Neuronal stem cell (in vitro differentiated cells): ENCODE results near the gene ZSCAN18.

Experiments
- DNase-seq: peaks from one replicate; pipeline ENCODE4 v3.0.0-alpha.2; 2013; ENCODE audit warnings: low spot score
- H2AFZ ChIP-seq: one replicate; pipeline ENCODE4 v1.6.1; 2013; ENCODE audit warnings: mild to moderate bottlenecking, low read length, inconsistent platforms
- H2AK5ac ChIP-seq: 2 replicates; pipeline ENCODE4 v1.6.1; 2013; ENCODE audit warnings: low read depth, mild to moderate bottlenecking, inconsistent platforms, low read length, moderate library complexity, mixed read lengths
- H2BK120ac ChIP-seq: 2 replicates; pipeline ENCODE4 v1.6.1; 2013; ENCODE audit warnings: low read depth, mild to moderate bottlenecking, inconsistent platforms, low read length, moderate library complexity, mixed read lengths
- H2BK12ac ChIP-seq: one replicate; pipeline ENCODE4 v1.6.1; 2013; ENCODE audit warnings: low read length, inconsistent platforms
- H2BK15ac ChIP-seq: 2 replicates; pipeline ENCODE4 v1.6.1; 2013; ENCODE audit warnings: mild to moderate bottlenecking, low read length, inconsistent platforms, mixed read lengths
- H2BK5ac ChIP-seq: one replicate; pipeline ENCODE4 v1.6.1; 2013; ENCODE audit warnings: inconsistent platforms, mild to moderate bottlenecking, low read length, moderate library complexity
- H3K14ac ChIP-seq: one replicate; pipeline ENCODE4 v1.6.1; 2013; ENCODE audit warnings: low read length, inconsistent platforms
- H3K18ac ChIP-seq: 2 replicates; pipeline ENCODE4 v1.6.1; 2013; ENCODE audit warnings: low read length, inconsistent platforms
- H3K23ac ChIP-seq: 2 replicates; pipeline ENCODE4 v1.6.1; 2013; ENCODE audit warnings: low read depth, mild to moderate bottlenecking, mixed read lengths, low read length, inconsistent platforms; ENCODE audit not compliant: poor library complexity
- H3K27ac ChIP-seq: replicated peaks from 3 replicates; pipeline ENCODE4 v1.5.1; 2013; ENCODE audit warnings: low read length, inconsistent platforms
- H3K27me3 ChIP-seq, 3 experiments: 2 replicates each; pipeline ENCODE4 v1.6.1; 2013; ENCODE audit warnings: low read length in 3 of 3, mild to moderate bottlenecking in 2 of 3, inconsistent platforms in 1 of 3, low read depth in 1 of 3, mixed read lengths in 1 of 3, moderate library complexity in 1 of 3; ENCODE audit not compliant: control insufficient read depth in 3 of 3, insufficient read depth in 3 of 3
- H3K36me3 ChIP-seq, 2 donors: replicated peaks in 1 of 2; 2 replicates each; pipeline ENCODE4 v1.6.1; 2013; ENCODE audit warnings: low read length in 2 of 2; ENCODE audit not compliant: control insufficient read depth in 2 of 2, insufficient read depth in 2 of 2
- H3K4ac ChIP-seq: 2 replicates; pipeline ENCODE4 v1.6.1; 2013; ENCODE audit warnings: inconsistent platforms, mild to moderate bottlenecking, low read length, moderate library complexity
- H3K4me1 ChIP-seq, 2 donors: 1 replicate in 1 of 2; 2 replicates in 1 of 2; pipeline ENCODE4 v1.6.1; 2013; ENCODE audit warnings: low read length in 2 of 2, low read depth in 1 of 2; ENCODE audit not compliant: control insufficient read depth in 2 of 2, insufficient read depth in 1 of 2
- H3K4me2 ChIP-seq: one replicate; pipeline ENCODE4 v1.6.1; 2013; ENCODE audit warnings: mild to moderate bottlenecking, low read length, inconsistent platforms; ENCODE audit not compliant: insufficient read depth, poor library complexity, severe bottlenecking
- H3K4me3 ChIP-seq, 2 donors: 2 replicates each; pipeline ENCODE4 v1.5.1; 2013; ENCODE audit warnings: low read length in 2 of 2, mild to moderate bottlenecking in 2 of 2, inconsistent platforms in 1 of 2, moderate library complexity in 1 of 2
- H3K79me1 ChIP-seq: one replicate; pipeline ENCODE4 v1.6.1; 2013; ENCODE audit warnings: low read depth, mild to moderate bottlenecking, inconsistent platforms, low read length, moderate library complexity
- H3K9ac ChIP-seq: one replicate; pipeline ENCODE4 v1.6.1; 2013; ENCODE audit warnings: mild to moderate bottlenecking, low read depth, low read length, inconsistent platforms; ENCODE audit not compliant: poor library complexity
- H3K9me3 ChIP-seq, 2 donors: replicated peaks in 1 of 2; 2 replicates each; pipeline versions ENCODE3 to v1.6.1; 2013; ENCODE audit warnings: low read length in 2 of 2, mild to moderate bottlenecking in 2 of 2, inconsistent platforms in 1 of 2, low read depth in 1 of 2, mixed read lengths in 1 of 2, moderate library complexity in 1 of 2; ENCODE audit not compliant: control insufficient read depth in 2 of 2, insufficient read depth in 1 of 2
- H4K8ac ChIP-seq: one replicate; pipeline ENCODE4 v1.6.1; 2013; ENCODE audit warnings: low read depth, mild to moderate bottlenecking, inconsistent platforms, low read length, moderate library complexity
- H4K91ac ChIP-seq: one replicate; pipeline ENCODE4 v1.6.1; 2013; ENCODE audit warnings: low read length, low read depth, mild to moderate bottlenecking, inconsistent platforms; ENCODE audit not compliant: poor library complexity
- WGBS, 2 donors: extraction: QIAGEN DNeasy Blood & Tissue Kit; methylation state at CpG; one replicate each; pipeline ENCODE4 v1.1.7; 2013; ENCODE audit warnings: missing lambda C conversion rate in 2 of 2, mixed read lengths in 1 of 2; ENCODE audit not compliant: insufficient read length in 2 of 2, insufficient replicate concordance in 1 of 2; ENCODE audit errors: extremely low coverage in 2 of 2; 5-methylcytosine and 5-hydroxymethylcytosine counted together

The ZSCAN18 gene

GRCh38 chr19:58046856-58047255 lies 51.2 kb downstream of the ZSCAN18 start:
- Histone ChIP-seq H2AK5ac (no peak overlapping the region), H3K4me2 (no peak overlapping the region), H2BK120ac (no peak overlapping the region), H3K27ac (no peak overlapping the region), H2BK12ac (no peak overlapping the region), H3K36me3 (no peaks in the 10 kb centered on the region), H3K4ac (no peak overlapping the region), H3K4me3 (no peak overlapping the region), H4K91ac (no peak overlapping the region), H3K14ac (no peak overlapping the region), H3K9me3 (peaks cover 46 to 47% of the 10 kb centered on the region in 2 donors), H3K18ac (no peak overlapping the region), H2BK15ac (no peak overlapping the region), H3K23ac (no peak overlapping the region), H3K79me1 (peaks cover 2% of the 10 kb centered on the region), H4K8ac (no peak overlapping the region), H3K4me1 (peaks cover 0 to 2% of the 10 kb centered on the region in 2 donors), H2AFZ (no peak overlapping the region), H3K9ac (no peak overlapping the region), H2BK5ac (no peak overlapping the region), H3K27me3 (peaks cover 0 to 2% (median 0%) of the 10 kb centered on the region in 3 experiments)
- no peak for DNase-seq
- WGBS, 2 donors, result no CpG with 5 or more reads among the region's 7 CpGs

- WGBS, 2 donors, result no CpG with 5 or more reads among the region's 24 CpGs
- Histone ChIP-seq H3K9me3 (peaks cover 43 to 49% of the 10 kb centered on the region in 2 donors), H3K18ac (no peak overlapping the region)
These were observed 52.5 kb downstream of the ZSCAN18 start for GRCh38 chr19:58045411-58046050.

GRCh38 chr19:58044886-58045285 lies 53.1 kb downstream of the ZSCAN18 start:
- no peak overlapping the region for H2AFZ ChIP-seq
- H3K4ac ChIP-seq, result no peak overlapping the region
- no peak overlapping the region for H4K91ac ChIP-seq
- peak overlapping the region; percentile 56 for H3K14ac ChIP-seq
- no CpG with 5 or more reads among the region's 26 CpGs for WGBS, 2 donors
- peak overlapping the region; percentile 61 for H2BK120ac ChIP-seq
- H2AK5ac ChIP-seq, result no peak overlapping the region
- no peak overlapping the region for H3K27ac ChIP-seq
- peaks cover 0 to 2% of the 10 kb centered on the region in 2 donors for H3K4me1 ChIP-seq
- H3K18ac ChIP-seq, result no peak overlapping the region
- peaks cover 43 to 56% of the 10 kb centered on the region in 2 donors for H3K9me3 ChIP-seq
- H3K4me3 ChIP-seq, result peak overlapping the region in 1 of 2 donors; percentile 19
- no peak overlapping the region for H3K9ac ChIP-seq
- H4K8ac ChIP-seq, result no peak overlapping the region
- H3K36me3 ChIP-seq, result no peaks in the 10 kb centered on the region
- no peak overlapping the region for H3K4me2 ChIP-seq
- DNase-seq, result no peak
- H3K23ac ChIP-seq, result peak overlapping the region; percentile 73
- no peak overlapping the region for H2BK15ac ChIP-seq
- peak overlapping the region; percentile 41 for H2BK12ac ChIP-seq
- H3K27me3 ChIP-seq, result peaks cover 0 to 2% (median 0%) of the 10 kb centered on the region in 3 experiments
- peaks cover 5% of the 10 kb centered on the region for H3K79me1 ChIP-seq
- H2BK5ac ChIP-seq, result no peak overlapping the region

More at GRCh38 chr19:58045411-58046050, 52.5 kb downstream of the ZSCAN18 start:
- no peaks in the 10 kb centered on the region for H3K36me3 ChIP-seq
- no peak overlapping the region for H3K4me3 ChIP-seq
- H4K8ac ChIP-seq, result no peak overlapping the region
- no peak overlapping the region for H3K27ac ChIP-seq
- H2BK15ac ChIP-seq, result no peak overlapping the region
- DNase-seq, result no peak
- H3K9ac ChIP-seq, result no peak overlapping the region
- H2BK120ac ChIP-seq, result no peak overlapping the region
- H3K14ac ChIP-seq, result peak overlapping the region; percentile 56
- no peak overlapping the region for H2AK5ac ChIP-seq
- H3K79me1 ChIP-seq, result peaks cover 5% of the 10 kb centered on the region
- no peak overlapping the region for H4K91ac ChIP-seq
- no peak overlapping the region for H2BK12ac ChIP-seq
- H2BK5ac ChIP-seq, result no peak overlapping the region
- H3K23ac ChIP-seq, result peak overlapping the region; percentile 93
- peaks cover 0 to 2% of the 10 kb centered on the region in 2 donors for H3K4me1 ChIP-seq
- H3K4ac ChIP-seq, result no peak overlapping the region
- no peak overlapping the region for H3K4me2 ChIP-seq
- H3K27me3 ChIP-seq, result peaks cover 0 to 2% (median 0%) of the 10 kb centered on the region in 3 experiments
- no peak overlapping the region for H2AFZ ChIP-seq

GRCh38 chr19:58044391-58044790 lies 53.6 kb downstream of the ZSCAN18 start:
- Histone ChIP-seq H3K23ac (no peak overlapping the region), H2BK120ac (peak overlapping the region; percentile 61), H3K14ac (no peak overlapping the region), H3K36me3 (no peaks in the 10 kb centered on the region), H4K91ac (no peak overlapping the region), H2BK12ac (no peak overlapping the region), H3K4me1 (peaks cover 0 to 2% of the 10 kb centered on the region in 2 donors), H3K4me3 (no peak overlapping the region), H3K4me2 (no peak overlapping the region), H3K9me3 (peaks cover 38 to 55% of the 10 kb centered on the region in 2 donors), H3K27me3 (peaks cover 0 to 2% (median 0%) of the 10 kb centered on the region in 3 experiments), H3K18ac (no peak overlapping the region), H4K8ac (no peak overlapping the region), H3K4ac (no peak overlapping the region), H3K27ac (no peak overlapping the region), H3K79me1 (peaks cover 5% of the 10 kb centered on the region), H2AFZ (no peak overlapping the region), H2BK5ac (no peak overlapping the region), H2BK15ac (no peak overlapping the region), H2AK5ac (no peak overlapping the region), H3K9ac (no peak overlapping the region)
- DNase-seq, result no peak
- WGBS, 2 donors, result no CpG with 5 or more reads among the region's 42 CpGs
